NB4 (cell line): Measurements from ENCODE around the gene TEX2.

Experiments used
- DNase-seq: peaks from one replicate; pipeline ENCODE4 v3.0.0; 2010; ENCODE audit warnings: low read depth
- H3K4me3 ChIP-seq: one replicate; pipeline ENCODE4 v1.5.1; 2011; ENCODE audit warnings: mild to moderate bottlenecking, low read depth, low read length, moderate library complexity
- MYC ChIP-seq: IDR thresholded peaks from 2 replicates; pipeline ENCODE4 v1.6.1; 2011; ENCODE audit warnings: low read depth, low read length
- POLR2A ChIP-seq: IDR thresholded peaks from 2 replicates; pipeline ENCODE4 v1.6.1; 2011; ENCODE audit warnings: mild to moderate bottlenecking; ENCODE audit not compliant: insufficient read length; ENCODE audit errors: extremely low read depth
- TF ChIP-seq, protein P1 (sequence below): IDR thresholded peaks from one replicate; pipeline ENCODE4 v1.5.1; 2012; ENCODE audit warnings: low read depth, low read length
- TF ChIP-seq, protein P2 (sequence below): IDR thresholded peaks from 2 replicates; pipeline ENCODE4 v1.6.1; 2011; ENCODE audit warnings: low read depth, low read length

Gene TEX2

DNA sequence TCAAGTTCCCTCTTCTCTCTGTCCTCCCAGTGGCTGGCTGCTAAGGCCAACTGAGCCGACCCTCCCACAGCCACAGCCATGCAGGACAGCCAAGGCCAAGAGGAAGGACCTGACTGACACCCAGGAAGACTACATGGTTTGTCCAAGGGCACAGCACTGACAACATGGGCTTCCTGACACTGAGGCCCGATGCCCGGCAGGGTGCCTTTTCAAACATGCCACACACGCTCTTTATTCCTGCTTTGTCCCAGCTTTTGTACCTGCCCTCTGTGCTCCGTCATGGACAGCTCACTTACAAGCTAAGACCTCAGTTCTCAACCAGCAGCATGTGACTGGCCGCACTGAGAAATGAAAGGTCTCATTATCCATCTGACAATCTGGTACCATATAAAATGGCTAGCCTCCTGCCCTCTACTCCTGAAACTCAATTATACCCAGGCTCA, 45.8 kb downstream of the TEX2 start:
- TF ChIP-seq, protein P1, sequence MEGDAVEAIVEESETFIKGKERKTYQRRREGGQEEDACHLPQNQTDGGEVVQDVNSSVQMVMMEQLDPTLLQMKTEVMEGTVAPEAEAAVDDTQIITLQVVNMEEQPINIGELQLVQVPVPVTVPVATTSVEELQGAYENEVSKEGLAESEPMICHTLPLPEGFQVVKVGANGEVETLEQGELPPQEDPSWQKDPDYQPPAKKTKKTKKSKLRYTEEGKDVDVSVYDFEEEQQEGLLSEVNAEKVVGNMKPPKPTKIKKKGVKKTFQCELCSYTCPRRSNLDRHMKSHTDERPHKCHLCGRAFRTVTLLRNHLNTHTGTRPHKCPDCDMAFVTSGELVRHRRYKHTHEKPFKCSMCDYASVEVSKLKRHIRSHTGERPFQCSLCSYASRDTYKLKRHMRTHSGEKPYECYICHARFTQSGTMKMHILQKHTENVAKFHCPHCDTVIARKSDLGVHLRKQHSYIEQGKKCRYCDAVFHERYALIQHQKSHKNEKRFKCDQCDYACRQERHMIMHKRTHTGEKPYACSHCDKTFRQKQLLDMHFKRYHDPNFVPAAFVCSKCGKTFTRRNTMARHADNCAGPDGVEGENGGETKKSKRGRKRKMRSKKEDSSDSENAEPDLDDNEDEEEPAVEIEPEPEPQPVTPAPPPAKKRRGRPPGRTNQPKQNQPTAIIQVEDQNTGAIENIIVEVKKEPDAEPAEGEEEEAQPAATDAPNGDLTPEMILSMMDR, result no peak
- TF ChIP-seq POLR2A, result no peak
- no peak for TF ChIP-seq MYC
- TF ChIP-seq, protein P2, sequence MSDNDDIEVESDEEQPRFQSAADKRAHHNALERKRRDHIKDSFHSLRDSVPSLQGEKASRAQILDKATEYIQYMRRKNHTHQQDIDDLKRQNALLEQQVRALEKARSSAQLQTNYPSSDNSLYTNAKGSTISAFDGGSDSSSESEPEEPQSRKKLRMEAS, result no peak
- DNase-seq, result no peak
- H3K4me3 ChIP-seq, result no peak overlapping the region

DNA sequence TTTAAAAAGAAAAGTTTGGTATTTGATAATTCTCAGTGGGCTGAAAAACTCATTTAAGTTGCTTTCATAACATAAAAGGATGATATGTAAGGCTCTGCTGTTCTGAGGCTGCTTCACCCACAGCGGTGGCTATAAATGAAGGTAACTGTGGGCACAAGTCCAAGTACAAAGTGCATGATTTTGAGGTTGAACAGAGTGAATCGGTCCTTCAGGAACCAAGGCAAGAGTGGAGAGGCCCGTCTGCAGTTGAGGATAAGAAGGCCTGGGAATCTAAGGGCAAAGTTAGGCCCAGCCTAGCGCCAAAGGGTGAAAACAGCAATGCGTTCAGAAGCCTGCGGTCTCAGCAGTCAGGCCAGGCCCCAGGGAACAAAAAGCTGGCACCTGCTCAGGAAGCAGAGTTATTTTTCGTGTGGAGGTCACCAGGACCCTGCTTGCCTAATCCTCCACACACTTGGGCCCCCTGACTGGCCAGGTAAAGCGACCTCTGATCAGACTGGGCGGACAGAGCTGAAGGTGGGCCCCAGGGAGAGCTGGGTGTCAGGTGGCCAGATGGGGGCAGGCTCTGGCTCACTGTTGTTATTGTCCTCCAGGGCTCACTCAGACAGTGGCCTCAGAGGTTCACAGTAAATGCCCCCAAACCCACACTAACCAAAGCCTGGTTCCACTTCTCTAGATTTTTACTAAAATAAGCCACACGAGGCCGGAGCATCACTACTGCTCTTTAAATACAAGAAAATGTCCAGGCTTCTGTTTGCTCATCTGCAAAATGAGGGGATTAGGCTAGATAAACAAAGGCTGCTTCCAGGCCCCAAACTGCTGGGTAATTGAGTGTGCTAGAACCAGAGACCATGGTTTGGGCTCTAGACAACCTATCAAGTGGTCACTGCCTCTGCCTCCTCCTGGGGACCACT, 46.5 kb downstream of the TEX2 start:
- TF ChIP-seq, protein P1, result peak; percentile 9
- TF ChIP-seq, protein P2, result no peak
- no peak for TF ChIP-seq POLR2A
- DNase-seq, result no peak
- no peak overlapping the region for H3K4me3 ChIP-seq

DNA sequence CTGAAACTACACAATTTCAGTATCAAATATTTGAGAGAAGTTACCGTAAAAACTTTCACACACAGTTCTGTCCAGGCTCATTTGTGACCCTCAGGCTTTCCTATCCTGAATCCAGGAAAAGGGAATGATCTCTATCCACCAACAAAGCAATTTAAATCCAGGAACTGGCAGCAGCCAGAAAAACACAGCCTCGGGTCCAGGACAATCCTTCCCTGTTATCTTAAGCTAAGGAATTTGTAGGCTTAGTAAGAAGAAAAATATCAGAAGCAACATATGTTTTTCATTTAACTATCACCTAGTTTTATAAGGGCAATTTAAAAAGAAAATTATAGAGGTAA, 47.1 kb downstream of the TEX2 start:
- DNase-seq, result no peak
- no peak overlapping the region for H3K4me3 ChIP-seq
- TF ChIP-seq POLR2A (no peak), MYC (no peak)
- TF ChIP-seq, protein P1, result no peak
- TF ChIP-seq, protein P2, result no peak

DNA sequence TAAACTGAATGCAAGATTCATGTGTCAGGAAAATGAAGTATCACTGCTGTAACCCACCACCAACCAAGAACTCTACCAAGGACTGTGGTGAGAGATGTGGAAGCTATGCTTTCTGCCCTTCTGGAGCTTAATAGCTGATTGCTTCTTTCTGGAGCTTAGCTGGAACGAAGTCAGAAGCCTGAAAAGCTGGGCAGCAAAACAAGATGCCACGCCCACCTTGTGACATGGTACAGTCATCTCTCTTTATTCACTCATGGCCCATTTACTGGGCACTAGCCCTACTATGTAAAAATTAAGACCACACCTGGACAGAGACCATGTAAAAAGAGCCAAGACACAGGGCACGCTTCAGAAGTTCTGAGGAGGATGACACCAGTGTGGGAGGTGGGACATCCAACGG, 48.1 kb downstream of the TEX2 start:
- H3K4me3 ChIP-seq, result no peak overlapping the region
- DNase-seq, result no peak
- TF ChIP-seq, protein P1, result no peak
- TF ChIP-seq, protein P2, result no peak
- TF ChIP-seq MYC (no peak), POLR2A (no peak)

DNA sequence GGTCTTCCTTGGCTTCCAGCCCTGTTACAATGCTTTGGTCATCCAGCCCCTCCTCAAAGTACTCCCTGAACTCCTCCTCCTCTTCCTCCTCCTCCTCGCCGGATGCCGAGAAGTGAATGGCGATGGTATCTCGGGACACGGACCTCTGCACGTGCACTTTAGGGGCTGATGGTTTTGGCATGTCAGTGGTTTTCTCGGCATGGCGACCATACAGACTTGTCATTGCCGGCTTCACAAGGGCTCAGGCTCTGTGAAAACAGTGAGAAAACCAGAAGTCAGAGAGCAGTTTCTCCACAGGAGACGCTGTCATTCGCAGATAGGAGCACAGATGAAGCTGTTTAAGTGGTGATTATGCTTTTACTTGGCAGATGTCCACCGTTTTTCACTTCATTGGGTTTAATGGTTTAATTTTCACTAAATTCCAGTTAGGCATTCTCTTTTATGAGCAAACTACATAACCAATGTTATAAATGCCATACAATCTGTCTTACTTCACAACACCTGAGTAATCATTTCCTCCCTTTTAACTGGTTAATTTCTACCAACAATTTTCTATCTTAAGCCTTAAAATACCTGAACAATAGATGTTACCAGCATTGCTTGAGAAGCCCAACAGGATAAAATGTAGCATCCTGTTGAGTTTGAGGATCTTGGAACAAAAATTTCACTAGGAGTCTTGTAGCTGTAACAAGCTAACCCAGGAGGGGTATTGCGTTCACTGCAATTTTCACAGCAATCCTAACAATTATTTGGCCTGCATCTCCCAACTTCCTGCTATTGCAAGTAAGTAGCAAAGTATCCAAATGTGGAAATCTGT, 48.9 kb downstream of the TEX2 start:
- H3K4me3 ChIP-seq, result no peak overlapping the region
- TF ChIP-seq, protein P2, result no peak
- TF ChIP-seq, protein P1, result no peak
- no peak for DNase-seq
